ENCODE results near the gene RELN. TPM values are rescaled to one million over a fixed set of nuclear protein-coding genes. Genes with fewer than 3 reads are reported as not detected.
"Not testable (repeated sequence)": the region's sequence is repeated elsewhere in the genome, so short reads cannot be mapped to it uniquely, and the experiment has no call there.

The RELN gene
- polyA plus RNA-seq: 5.0 TPM
- long read RNA-seq, donor 1: 0 reads
- long read RNA-seq, donor 2: 0 reads
- long read RNA-seq, donor 3: 0 reads
- long read RNA-seq, donor 4: 0 reads
- long read RNA-seq, donor 5: 0 reads
- long read RNA-seq, donor 6: 0 reads
- long read RNA-seq, donor 7: 0 reads
- long read RNA-seq, donor 8: 0 reads
- long read RNA-seq, donor 9: 0 reads
- long read RNA-seq, donor 10: 0 reads
- long read RNA-seq, donor 11: 0 reads

DNA sequence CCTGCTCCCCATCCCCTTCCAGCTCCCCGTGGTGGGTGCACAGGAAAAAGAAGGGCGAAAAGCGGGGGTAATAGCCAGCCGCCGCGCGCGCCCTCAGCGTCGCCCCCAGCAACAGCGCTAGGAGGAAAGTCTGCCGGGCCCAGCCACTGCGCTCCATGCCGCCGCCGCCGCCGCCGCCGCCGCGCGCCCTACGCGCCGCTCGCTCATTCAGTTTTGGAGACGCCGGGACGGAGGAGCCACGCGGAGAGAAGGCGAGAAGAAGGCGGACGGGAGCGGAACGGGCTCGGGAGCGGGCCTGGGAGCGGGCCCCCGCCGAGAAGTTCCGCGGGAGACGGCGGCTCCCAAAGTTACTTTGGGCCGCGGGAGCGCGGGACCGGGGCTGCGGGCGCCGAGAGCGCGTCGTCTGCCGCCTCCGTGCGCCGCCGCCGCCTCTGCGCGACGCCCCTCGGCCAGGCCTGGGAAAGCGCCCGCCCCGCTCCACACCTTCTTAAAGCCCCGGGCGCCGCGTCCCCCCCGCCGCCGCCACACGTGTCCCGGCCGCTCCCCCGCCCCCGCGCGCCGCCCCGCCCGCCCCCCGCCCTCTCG lies at the start of gene RELN:
Gene RELN (minus strand): TSS at position 459 of the 585 bp plus-strand sequence. CDS start 302 bp downstream, at position 157.
- H3K9me3 ChIP-seq (ENCODE audit: control insufficient read depth, low read depth, low read length): peaks cover 3% of the 10 kb centered on the region
- no peaks in the 10 kb centered on the region for H3K4me1 ChIP-seq (ENCODE audit: control insufficient read depth, insufficient read depth, low read length)
- H3K4me3 ChIP-seq (ENCODE audit: low read length): peak within 1 kb of the TSS; percentile 11
- no peaks in the 10 kb centered on the region for H3K36me3 ChIP-seq (ENCODE audit: control insufficient read depth, insufficient read depth, low read length)
- H3K27ac ChIP-seq (ENCODE audit: low read length): no peak within 1 kb of the TSS
- WGBS (ENCODE audit: insufficient coverage, low lambda C conversion rate): no CpG with 5 or more reads among the region's 89 CpGs
- DNase-seq: peak in 1 of 2 donors; percentile 48
- H3K27me3 ChIP-seq (ENCODE audit: control insufficient read depth, insufficient read depth, low read length): peaks cover 48% of the 10 kb centered on the region

DNA sequence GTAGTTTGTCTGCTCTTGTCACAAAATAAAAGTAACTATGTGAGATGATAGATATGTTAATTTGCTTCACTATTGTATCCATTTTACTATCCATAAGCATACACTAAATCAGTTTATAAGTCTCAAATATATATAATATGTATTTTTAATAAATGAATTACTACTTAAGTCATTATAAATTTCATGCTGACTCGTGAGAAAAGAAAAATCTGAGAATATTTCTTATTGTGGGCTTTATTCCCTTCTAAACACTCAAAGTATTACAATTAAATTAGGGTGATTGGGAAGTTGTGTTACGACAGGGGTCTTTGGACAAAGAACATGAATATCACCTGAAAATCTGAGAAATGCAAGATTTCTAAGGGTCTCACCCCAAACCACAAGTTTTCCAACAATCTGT lies 48.7 kb upstream of the RELN start:
- 80% methylated on average over 2 of the region's 2 CpGs for WGBS (ENCODE audit: insufficient coverage, low lambda C conversion rate)
- no peak overlapping the region for H3K27ac ChIP-seq (ENCODE audit: low read length)
- no peak overlapping the region for H3K4me3 ChIP-seq (ENCODE audit: low read length)
- no peaks in the 10 kb centered on the region for H3K27me3 ChIP-seq (ENCODE audit: control insufficient read depth, insufficient read depth, low read length)
- no peaks in the 10 kb centered on the region for H3K36me3 ChIP-seq (ENCODE audit: control insufficient read depth, insufficient read depth, low read length)
- no peaks in the 10 kb centered on the region for H3K9me3 ChIP-seq (ENCODE audit: control insufficient read depth, low read depth, low read length)
- DNase-seq: no peak
- no peaks in the 10 kb centered on the region for H3K4me1 ChIP-seq (ENCODE audit: control insufficient read depth, insufficient read depth, low read length)

DNA sequence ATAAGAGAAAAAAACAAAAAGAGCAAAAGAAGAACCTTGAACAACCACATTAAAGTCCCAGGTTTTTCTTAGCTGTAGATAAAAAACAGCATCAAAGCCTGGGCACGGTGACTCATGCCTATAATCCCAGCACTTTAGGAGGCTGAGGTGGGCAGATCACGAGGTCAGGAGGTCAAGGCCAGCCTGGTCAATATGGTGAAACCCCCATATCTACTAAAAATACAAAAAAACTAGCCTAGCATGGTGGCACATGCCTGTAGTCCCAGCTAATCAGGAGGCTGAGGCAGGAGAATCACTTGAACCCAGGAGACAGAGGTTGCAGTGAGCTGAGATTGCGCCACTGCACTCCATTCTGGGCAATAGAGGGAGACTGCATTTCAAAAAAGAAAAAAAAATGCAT lies 47.4 kb upstream of the RELN start:
- not testable (repeated sequence) for H3K27me3 ChIP-seq (ENCODE audit: control insufficient read depth, insufficient read depth, low read length); H3K4me1 ChIP-seq (ENCODE audit: control insufficient read depth, insufficient read depth, low read length); H3K36me3 ChIP-seq (ENCODE audit: control insufficient read depth, insufficient read depth, low read length); H3K9me3 ChIP-seq (ENCODE audit: control insufficient read depth, low read depth, low read length); H3K4me3 ChIP-seq (ENCODE audit: low read length); DNase-seq; H3K27ac ChIP-seq (ENCODE audit: low read length)
- no CpG with 5 or more reads among the region's 3 CpGs for WGBS (ENCODE audit: insufficient coverage, low lambda C conversion rate)

DNA sequence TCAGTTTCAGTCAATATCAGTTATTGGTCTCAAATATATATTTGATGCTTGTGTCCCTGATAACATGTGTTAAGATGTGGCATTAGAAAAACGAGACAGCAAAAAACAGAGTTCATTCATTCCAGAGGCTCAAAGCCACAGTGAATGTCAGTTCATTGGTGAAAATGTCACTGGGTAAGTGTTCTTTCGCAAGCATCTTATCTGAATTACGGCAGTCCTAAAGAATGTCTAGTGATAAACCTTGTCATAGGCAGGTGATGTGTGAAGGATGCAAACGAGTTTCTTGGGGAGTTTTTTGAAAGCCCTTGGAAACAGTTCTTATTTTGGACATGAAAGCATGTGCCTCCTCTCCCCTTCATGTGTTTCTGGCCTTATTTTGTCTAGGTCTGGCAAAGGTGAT lies 45.9 kb upstream of the RELN start:
- DNase-seq: peak; percentile 4 to 9
- no peaks in the 10 kb centered on the region for H3K36me3 ChIP-seq (ENCODE audit: control insufficient read depth, insufficient read depth, low read length)
- no peak overlapping the region for H3K27ac ChIP-seq (ENCODE audit: low read length)
- H3K9me3 ChIP-seq (ENCODE audit: control insufficient read depth, low read depth, low read length): no peaks in the 10 kb centered on the region
- 30% methylated on average over 1 of the region's 4 CpGs for WGBS (ENCODE audit: insufficient coverage, low lambda C conversion rate)
- H3K4me3 ChIP-seq (ENCODE audit: low read length): no peak overlapping the region
- no peaks in the 10 kb centered on the region for H3K27me3 ChIP-seq (ENCODE audit: control insufficient read depth, insufficient read depth, low read length)
- no peaks in the 10 kb centered on the region for H3K4me1 ChIP-seq (ENCODE audit: control insufficient read depth, insufficient read depth, low read length)

DNA sequence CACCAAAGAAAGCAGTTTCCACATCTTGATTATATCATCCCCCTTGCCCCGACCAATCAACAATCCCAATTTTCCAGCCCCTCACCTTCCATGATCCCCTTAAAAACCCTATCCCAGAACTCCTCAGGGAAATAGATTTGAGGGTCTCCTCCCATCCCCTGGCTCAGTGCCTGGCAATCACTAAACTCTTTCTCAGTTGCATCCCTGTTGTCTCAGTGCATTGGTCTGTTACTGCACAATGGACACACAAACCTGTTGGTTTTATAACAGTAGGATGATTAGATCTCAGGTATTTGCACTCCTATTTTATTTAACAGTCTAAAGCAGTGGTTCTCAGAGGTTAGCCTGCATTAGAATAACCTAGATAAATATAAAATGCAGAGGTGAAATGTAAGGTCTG lies 45.2 kb upstream of the RELN start:
- Histone ChIP-seq H3K4me3 (ENCODE audit: low read length) (no peak overlapping the region), H3K4me1 (ENCODE audit: control insufficient read depth, insufficient read depth, low read length) (no peaks in the 10 kb centered on the region), H3K9me3 (ENCODE audit: control insufficient read depth, low read depth, low read length) (no peaks in the 10 kb centered on the region), H3K27me3 (ENCODE audit: control insufficient read depth, insufficient read depth, low read length) (no peaks in the 10 kb centered on the region), H3K27ac (ENCODE audit: low read length) (no peak overlapping the region), H3K36me3 (ENCODE audit: control insufficient read depth, insufficient read depth, low read length) (no peaks in the 10 kb centered on the region)
- DNase-seq: no peak
- WGBS (ENCODE audit: insufficient coverage, low lambda C conversion rate): 100% methylated on average over 1 of the region's 1 CpG

DNA sequence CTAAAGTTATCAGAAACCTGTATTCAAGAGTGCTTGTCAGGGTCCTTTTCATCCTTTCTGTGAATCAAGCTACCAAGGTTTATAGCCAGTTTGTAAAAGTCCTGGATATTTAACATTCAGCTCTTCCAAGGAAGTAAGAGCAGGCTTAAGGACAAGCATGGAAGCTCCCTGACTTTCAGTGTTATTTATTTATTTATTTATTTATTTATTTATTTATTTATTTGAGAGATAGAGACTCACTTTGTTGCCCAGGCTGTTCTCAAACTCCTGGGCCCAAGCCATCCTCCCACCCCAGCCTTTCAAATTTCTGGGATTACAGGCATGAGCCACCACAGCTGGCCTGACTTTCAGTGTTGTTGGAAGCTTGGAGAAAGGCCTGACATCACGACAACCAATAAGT lies 44.4 kb upstream of the RELN start:
- no peaks in the 10 kb centered on the region for H3K4me1 ChIP-seq (ENCODE audit: control insufficient read depth, insufficient read depth, low read length)
- no peaks in the 10 kb centered on the region for H3K9me3 ChIP-seq (ENCODE audit: control insufficient read depth, low read depth, low read length)
- no peak for DNase-seq
- no peak overlapping the region for H3K4me3 ChIP-seq (ENCODE audit: low read length)
- no peaks in the 10 kb centered on the region for H3K27me3 ChIP-seq (ENCODE audit: control insufficient read depth, insufficient read depth, low read length)
- H3K27ac ChIP-seq (ENCODE audit: low read length): no peak overlapping the region
- no peaks in the 10 kb centered on the region for H3K36me3 ChIP-seq (ENCODE audit: control insufficient read depth, insufficient read depth, low read length)
- no CpG with 5 or more reads among the region's 1 CpG for WGBS (ENCODE audit: insufficient coverage, low lambda C conversion rate)

DNA sequence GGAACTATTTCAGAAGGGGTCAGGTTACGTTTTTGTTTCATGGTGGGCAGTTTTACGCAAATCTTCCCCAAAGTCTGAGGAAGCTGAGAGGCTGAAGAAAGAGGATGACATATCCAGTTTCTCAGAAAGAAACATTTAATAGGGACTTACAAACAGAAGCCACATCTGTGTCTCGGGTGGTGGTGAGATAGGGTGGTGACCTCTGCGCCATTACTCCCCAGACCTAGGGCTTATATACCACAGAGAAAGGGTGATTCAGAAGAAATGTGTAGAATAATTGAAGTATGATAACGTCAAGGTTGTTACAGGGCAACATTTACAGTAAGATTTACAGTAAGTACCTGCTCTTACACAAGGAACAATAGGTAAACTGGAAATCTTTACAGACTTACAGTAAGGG lies 43.0 kb upstream of the RELN start:
- Histone ChIP-seq H3K27me3 (ENCODE audit: control insufficient read depth, insufficient read depth, low read length) (no peaks in the 10 kb centered on the region), H3K27ac (ENCODE audit: low read length) (no peak overlapping the region), H3K4me1 (ENCODE audit: control insufficient read depth, insufficient read depth, low read length) (no peaks in the 10 kb centered on the region), H3K4me3 (ENCODE audit: low read length) (no peak overlapping the region), H3K9me3 (ENCODE audit: control insufficient read depth, low read depth, low read length) (no peaks in the 10 kb centered on the region), H3K36me3 (ENCODE audit: control insufficient read depth, insufficient read depth, low read length) (no peaks in the 10 kb centered on the region)
- no peak for DNase-seq
- 100% methylated on average over 1 of the region's 5 CpGs for whole genome bisulfite sequencing (ENCODE audit: insufficient coverage, low lambda C conversion rate)

DNA sequence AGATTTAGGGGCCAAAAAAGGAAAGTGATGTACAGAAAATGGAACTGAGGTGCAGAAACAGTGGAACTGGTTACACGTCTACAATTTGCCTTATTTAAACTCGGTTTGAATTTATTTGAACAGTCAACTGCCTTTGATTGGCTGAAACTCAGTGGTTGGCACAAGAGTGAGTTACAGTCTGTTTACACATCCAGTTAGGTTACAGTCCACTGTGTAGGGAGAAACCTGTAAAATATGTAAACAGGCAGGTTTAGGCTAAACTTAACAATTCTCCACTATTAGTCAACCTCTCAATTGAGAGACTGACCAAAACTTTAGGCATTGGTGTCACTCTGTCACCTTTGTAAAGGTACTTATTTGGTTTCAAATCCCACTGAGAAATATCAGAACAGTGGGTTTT lies 40.3 kb upstream of the RELN start:
- H3K9me3 ChIP-seq (ENCODE audit: control insufficient read depth, low read depth, low read length): no peaks in the 10 kb centered on the region
- no peak overlapping the region for H3K27ac ChIP-seq (ENCODE audit: low read length)
- H3K4me3 ChIP-seq (ENCODE audit: low read length): no peak overlapping the region
- H3K4me1 ChIP-seq (ENCODE audit: control insufficient read depth, insufficient read depth, low read length): no peaks in the 10 kb centered on the region
- no peaks in the 10 kb centered on the region for H3K27me3 ChIP-seq (ENCODE audit: control insufficient read depth, insufficient read depth, low read length)
- no peak for DNase-seq
- WGBS (ENCODE audit: insufficient coverage, low lambda C conversion rate): 86% methylated on average over 1 of the region's 2 CpGs
- H3K36me3 ChIP-seq (ENCODE audit: control insufficient read depth, insufficient read depth, low read length): no peaks in the 10 kb centered on the region

DNA sequence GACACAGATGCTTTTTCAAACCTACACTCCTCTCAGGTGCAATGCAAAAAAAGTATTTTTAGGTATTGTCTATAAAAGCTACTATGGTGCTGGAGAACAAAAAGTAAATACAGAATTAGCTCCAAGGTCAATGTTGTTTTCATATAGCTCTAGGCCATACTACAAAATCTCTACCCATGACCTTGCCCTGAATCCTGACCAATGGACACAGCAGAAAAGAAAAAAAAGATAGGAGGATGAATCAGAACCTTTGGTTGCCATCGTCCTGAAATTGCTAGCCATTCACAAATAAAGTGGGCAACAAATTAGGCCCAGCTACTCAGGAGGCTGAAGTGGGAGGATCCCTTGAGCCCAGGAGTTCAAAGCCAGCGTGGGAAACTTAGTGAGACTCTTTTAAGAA lies 35.2 kb upstream of the RELN start:
- WGBS (ENCODE audit: insufficient coverage, low lambda C conversion rate): 71% methylated on average over 1 of the region's 2 CpGs
- H3K27me3 ChIP-seq (ENCODE audit: control insufficient read depth, insufficient read depth, low read length): no peaks in the 10 kb centered on the region

DNA sequence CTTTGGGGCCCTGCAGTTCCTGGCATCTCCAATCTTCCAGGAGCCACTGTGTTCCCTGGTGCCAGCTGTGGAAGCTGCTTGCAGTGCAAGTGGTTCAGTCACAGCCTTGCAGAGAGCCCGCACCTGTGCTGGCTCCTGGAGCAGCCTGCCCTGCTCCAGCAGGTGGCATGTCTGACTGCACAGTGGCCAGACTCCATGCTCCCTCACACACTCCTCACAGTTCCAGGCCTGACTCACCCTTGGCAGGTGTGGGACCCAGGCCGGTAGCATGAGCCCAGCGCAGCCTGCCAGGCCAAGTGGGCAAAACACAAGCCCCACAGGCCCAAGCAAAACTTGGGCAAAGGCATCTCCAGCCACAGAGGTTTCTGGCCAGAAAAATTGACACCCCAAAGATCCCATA lies 33.6 kb upstream of the RELN start:
- Histone ChIP-seq H3K27ac (ENCODE audit: low read length) (no peak overlapping the region), H3K27me3 (ENCODE audit: control insufficient read depth, insufficient read depth, low read length) (no peaks in the 10 kb centered on the region), H3K4me3 (ENCODE audit: low read length) (no peak overlapping the region), H3K36me3 (ENCODE audit: control insufficient read depth, insufficient read depth, low read length) (no peaks in the 10 kb centered on the region), H3K9me3 (ENCODE audit: control insufficient read depth, low read depth, low read length) (peaks cover 8% of the 10 kb centered on the region), H3K4me1 (ENCODE audit: control insufficient read depth, insufficient read depth, low read length) (no peaks in the 10 kb centered on the region)
- WGBS (ENCODE audit: insufficient coverage, low lambda C conversion rate): no CpG with 5 or more reads among the region's 3 CpGs
- DNase-seq: no peak

More for the DNA sequence above, 35.2 kb upstream of the RELN start:
- Histone ChIP-seq H3K9me3 (ENCODE audit: control insufficient read depth, low read depth, low read length) (peaks cover 8% of the 10 kb centered on the region), H3K4me3 (ENCODE audit: low read length) (no peak overlapping the region), H3K27ac (ENCODE audit: low read length) (no peak overlapping the region), H3K4me1 (ENCODE audit: control insufficient read depth, insufficient read depth, low read length) (no peaks in the 10 kb centered on the region), H3K36me3 (ENCODE audit: control insufficient read depth, insufficient read depth, low read length) (no peaks in the 10 kb centered on the region)
- DNase-seq: no peak

DNA sequence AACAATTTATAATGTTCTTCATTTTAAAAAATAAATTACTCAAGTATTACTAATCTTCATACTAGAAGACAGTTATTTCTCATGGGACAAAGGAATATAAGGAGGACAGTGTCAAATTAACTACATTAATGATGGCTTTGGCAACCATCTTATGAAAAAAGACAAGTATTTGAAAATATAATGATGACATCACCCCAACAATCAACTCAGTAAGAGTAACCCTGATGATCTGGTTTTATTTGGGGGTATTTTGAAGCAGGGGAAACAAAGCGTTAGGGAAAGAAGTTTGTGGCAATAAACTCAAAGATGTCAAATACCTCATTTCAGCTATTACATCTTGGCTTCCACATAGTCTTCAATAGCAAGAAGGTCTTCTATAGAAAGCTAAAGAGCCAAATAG lies 29.0 kb upstream of the RELN start:
- no CpG with 5 or more reads among the region's 1 CpG for WGBS (ENCODE audit: insufficient coverage, low lambda C conversion rate)
- no peak for DNase-seq

More for the DNA sequence above, 29.0 kb upstream of the RELN start:
- Histone ChIP-seq H3K27ac (ENCODE audit: low read length) (no peak overlapping the region), H3K36me3 (ENCODE audit: control insufficient read depth, insufficient read depth, low read length) (no peaks in the 10 kb centered on the region), H3K27me3 (ENCODE audit: control insufficient read depth, insufficient read depth, low read length) (no peaks in the 10 kb centered on the region), H3K4me1 (ENCODE audit: control insufficient read depth, insufficient read depth, low read length) (no peaks in the 10 kb centered on the region), H3K9me3 (ENCODE audit: control insufficient read depth, low read depth, low read length) (peaks cover 8% of the 10 kb centered on the region), H3K4me3 (ENCODE audit: low read length) (no peak overlapping the region)
